ENCODE measurements around the gene PLXNC1.

Gene PLXNC1

GRCh38 chr12:94248582-94248981 lies 100.2 kb downstream of the PLXNC1 start:
- no peak for DNase-seq

GRCh38 chr12:94250130-94250529 lies 101.8 kb downstream of the PLXNC1 start:
- no peak for DNase-seq

- DNase-seq: no peak
Measured at GRCh38 chr12:94254270-94254669, 105.9 kb downstream of the PLXNC1 start.

- no peak for DNase-seq
Measured at GRCh38 chr12:94255006-94255405, 106.6 kb downstream of the PLXNC1 start.

GRCh38 chr12:94255428-94255827 lies 107.1 kb downstream of the PLXNC1 start:
- DNase-seq: no peak

GRCh38 chr12:94258593-94258992 lies 110.2 kb downstream of the PLXNC1 start:
- DNase-seq: no peak

GRCh38 chr12:94260017-94260416 lies 111.6 kb downstream of the PLXNC1 start:
- DNase-seq: no peak

- no peak for DNase-seq
Measured at GRCh38 chr12:94260717-94261116, 112.3 kb downstream of the PLXNC1 start.

GRCh38 chr12:94261119-94261518 lies 112.7 kb downstream of the PLXNC1 start:
- no peak for DNase-seq

- DNase-seq: no peak
Measured at GRCh38 chr12:94261786-94262185, 113.4 kb downstream of the PLXNC1 start.

- DNase-seq: peak; percentile 72
Measured at GRCh38 chr12:94262228-94263010, 114.0 kb downstream of the PLXNC1 start.

GRCh38 chr12:94263011-94263811 lies 114.8 kb downstream of the PLXNC1 start:
- DNase-seq: peak; percentile 44

- DNase-seq: no peak
Measured at GRCh38 chr12:94263905-94264561, 115.7 kb downstream of the PLXNC1 start.

GRCh38 chr12:94264736-94265485 lies 116.5 kb downstream of the PLXNC1 start:
- no peak for DNase-seq

GRCh38 chr12:94265539-94265938 lies 117.2 kb downstream of the PLXNC1 start:
- no peak for DNase-seq

GRCh38 chr12:94265966-94266745 lies 117.8 kb downstream of the PLXNC1 start:
- DNase-seq: no peak

GRCh38 chr12:94266796-94267536 lies 118.6 kb downstream of the PLXNC1 start:
- no peak for DNase-seq

- DNase-seq: no peak
Measured at GRCh38 chr12:94267537-94267872, 119.1 kb downstream of the PLXNC1 start.

GRCh38 chr12:94267921-94268471 lies 119.6 kb downstream of the PLXNC1 start:
- no peak for DNase-seq

- no peak for DNase-seq
Measured at GRCh38 chr12:94269316-94269999, 121.1 kb downstream of the PLXNC1 start.

- no peak for DNase-seq
Measured at GRCh38 chr12:94271351-94271750, 123.0 kb downstream of the PLXNC1 start.

Measured in activated gamma-delta T cell treated with Interleukin-2 at 50 U/mL for 16 hours (primary cell).